HG02981 (cell line): Measurements from ENCODE around the gene CD320.
"Not testable (repeated sequence)": the region's sequence is repeated elsewhere in the genome, so short reads cannot be mapped to it uniquely, and the experiment has no call there.

Source experiments
- ATAC-seq: cut with Tn5 transposase; IDR thresholded peaks from one replicate; pipeline ENCODE4 v1.9.1; 2021; ENCODE audit warnings: mild to moderate bottlenecking, moderate library complexity; ENCODE audit not compliant: unreplicated experiment

The CD320 gene

DNA sequence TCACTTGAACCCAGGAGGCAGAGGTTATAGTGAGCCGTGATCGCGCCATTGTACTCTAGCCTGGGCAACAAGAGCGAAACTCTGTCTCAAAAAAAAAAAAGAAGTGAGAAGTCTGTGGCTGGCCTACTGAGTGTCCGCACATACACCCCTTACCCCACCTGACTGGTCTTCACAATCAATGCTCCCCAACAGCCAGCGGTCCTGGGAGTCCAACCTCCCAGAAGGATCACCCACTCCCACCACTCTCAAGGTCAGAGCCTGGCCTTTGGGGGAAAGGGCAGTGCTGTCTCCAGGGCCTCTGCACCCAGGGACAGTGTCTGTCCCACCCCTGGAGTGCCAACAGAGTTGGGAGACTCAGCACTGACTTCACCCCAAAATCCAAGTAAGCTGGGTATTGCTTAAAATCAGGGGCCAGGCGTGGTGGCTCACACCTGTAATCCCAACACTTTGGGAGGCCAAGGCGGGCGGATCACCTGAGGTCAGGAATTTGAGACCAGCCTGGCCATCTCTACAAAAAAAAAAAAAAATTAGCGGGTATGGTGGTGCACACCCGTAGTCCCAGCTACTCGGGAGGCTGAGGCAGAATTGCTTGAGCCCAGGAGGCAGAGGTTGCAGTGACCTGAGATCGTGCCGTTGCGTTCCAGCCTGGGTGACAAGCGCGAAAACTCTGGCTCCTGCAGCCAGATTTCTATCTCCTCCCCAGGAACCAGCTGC lies 2.3 kb upstream of the CD320 start:
- no peak for ATAC-seq

DNA sequence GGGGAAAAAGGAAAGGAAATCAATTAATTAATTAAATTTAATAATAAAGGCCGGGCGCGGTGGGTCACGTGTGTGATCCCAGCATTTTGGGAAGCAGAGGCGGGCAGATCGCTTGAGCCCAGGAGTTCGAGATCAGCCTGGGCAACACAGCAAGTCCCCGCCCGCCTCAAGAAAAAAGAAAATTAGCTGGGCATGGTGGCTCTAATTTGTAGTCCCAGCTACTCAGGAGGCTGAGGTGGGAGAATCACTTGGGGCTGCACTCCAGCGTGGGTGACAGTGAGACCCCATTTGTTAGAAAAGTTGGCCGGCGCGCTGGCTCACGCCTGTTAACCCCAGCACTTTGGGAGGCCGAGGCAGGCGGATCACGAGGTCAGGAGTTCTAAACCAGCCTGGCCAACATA lies 733 bp upstream of the CD320 start:
- no peak for ATAC-seq

DNA sequence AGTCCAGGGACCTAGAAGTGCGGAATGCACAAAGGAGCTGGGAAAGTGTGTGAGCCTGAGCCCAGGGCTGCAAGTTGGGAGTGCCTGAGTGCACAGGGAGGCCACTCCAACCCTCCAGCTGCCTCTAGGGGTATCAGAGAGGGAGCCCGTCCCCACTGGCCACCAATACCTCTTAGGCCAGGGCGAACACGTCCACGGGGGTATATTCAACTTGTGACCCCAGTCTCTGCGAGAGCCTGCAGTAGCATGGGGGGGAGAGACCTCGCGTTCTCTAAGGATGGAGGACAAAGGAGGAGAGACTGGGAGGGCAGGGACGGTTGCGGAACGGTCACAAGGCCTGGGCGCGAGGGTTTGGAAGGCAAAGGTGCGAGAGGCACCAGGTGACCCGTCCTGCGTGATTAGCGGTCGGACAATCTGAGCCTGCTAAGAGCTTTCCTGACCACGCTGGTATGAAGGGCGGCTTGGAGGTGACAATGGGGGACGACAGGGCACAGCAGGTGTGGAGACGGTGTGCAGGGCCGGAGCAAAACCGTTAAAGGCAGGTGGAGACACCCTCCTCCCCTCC lies 676 bp downstream of the CD320 start:
- ATAC-seq = no peak

DNA sequence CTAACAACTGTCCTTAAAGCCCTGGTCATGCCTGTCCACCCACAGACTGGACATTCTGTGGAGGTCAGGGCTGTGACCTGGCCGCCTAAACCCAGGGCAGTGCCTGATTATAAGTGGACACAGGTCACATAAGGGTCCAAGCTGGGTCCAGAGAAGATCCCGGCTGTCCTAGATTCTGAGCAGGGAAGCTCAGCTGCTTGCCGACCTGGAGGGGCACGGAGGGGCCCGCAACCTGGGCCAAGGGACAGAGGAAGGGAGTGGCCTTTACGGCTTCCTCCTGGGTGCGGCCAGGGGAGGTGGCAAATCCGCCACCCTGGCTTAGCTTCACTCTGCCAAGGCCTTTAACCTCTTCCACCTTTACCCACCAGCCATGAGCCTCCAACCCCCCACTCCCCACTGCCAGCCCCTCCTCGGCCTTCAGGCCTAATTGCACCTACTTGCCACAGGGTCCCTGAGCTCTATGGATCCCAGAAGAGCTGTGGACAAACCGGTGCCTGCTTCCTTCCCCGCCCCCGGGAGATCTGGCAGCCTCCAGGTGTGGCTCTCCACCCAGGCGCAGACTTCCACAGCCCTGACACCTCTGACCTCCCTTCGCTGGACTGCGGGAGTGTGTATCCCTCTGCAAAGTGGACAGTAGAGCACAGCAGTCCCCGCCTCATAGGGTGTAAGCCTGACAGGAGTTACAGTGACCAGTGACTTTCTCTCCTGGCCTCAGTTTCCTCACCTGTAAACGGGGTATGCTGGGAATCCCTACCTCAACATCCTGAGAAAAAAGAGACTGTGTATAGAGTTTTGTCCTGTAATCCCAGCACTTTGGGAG lies 1.7 kb downstream of the CD320 start:
- ATAC-seq = no peak

DNA sequence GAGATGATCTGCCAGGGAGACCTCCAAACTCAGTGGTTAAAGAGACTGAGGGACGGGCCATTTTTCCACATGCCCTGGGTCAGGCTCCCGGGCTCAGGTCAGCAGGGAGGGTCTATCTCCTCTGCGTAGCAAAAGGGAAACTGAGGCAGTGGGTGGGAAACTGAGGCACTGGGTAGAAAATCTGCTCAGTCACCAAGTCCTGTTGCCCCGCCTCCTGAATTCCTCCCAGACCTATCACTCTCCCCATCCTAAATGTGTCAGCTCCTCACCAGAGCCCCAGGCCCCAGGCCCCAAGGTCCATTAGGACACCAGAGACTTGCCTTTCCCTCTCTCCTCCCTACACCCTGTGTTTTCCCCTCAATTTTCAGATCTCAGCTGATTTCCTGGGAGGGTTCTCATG lies 2.4 kb downstream of the CD320 start:
- ATAC-seq = no peak

DNA sequence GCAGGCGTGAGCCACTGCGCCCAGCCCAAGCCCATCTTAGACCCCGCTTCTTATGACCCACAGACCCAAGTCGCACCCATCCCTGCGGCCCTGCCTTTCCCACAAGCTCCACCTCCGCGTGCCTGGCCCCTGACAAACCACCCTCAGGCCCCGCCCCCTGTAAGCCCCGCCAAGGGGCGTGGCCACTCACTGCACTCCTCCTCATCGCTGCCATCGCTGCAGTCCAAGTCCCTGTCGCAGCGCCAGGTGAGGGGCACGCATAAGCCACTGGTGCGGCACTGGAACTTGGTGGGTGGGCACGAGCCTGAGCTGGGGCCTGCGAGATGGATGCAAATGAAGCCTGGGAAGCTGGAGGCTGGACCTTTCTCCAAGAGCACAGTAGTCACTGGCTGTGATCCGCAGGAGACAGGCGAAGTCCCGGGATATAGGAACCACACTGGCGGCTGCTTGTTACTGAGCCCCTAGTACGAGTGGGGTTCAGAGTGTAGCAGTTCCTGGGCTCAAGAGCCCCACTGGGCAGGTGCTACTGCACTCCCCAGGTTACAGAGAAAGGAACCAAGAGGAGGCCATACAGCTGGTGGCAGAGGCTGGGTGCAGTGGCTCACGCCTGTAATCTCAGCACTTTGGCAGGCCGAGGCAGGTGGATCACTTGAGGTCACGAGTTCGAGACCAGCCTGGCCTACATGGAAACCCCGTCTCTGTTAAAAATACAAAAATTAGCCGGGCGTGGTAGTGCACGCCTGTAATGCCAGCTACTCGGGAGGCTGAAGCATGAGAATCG lies 3.1 kb downstream of the CD320 start:
- ATAC-seq = no peak

DNA sequence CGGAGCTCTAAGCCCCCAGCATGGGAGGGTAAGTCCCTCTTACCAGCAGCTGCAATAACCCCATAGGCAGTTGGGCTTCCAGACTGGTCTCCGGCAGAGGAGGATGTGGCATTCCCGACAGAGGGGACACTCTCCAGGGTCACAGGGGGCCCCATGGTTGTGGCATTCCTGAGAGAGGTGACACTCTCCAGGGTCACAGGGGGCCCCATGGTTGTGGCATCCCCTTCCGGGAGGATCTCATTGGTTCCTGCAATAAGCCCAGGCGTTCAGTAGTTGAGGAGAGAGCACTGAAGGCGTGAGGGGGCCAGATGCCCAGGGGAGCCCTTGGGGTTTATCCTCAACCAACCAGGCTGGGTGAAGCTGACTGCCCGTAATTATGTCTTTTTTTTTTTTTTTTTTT lies 5.4 kb downstream of the CD320 start:
- no peak for ATAC-seq

DNA sequence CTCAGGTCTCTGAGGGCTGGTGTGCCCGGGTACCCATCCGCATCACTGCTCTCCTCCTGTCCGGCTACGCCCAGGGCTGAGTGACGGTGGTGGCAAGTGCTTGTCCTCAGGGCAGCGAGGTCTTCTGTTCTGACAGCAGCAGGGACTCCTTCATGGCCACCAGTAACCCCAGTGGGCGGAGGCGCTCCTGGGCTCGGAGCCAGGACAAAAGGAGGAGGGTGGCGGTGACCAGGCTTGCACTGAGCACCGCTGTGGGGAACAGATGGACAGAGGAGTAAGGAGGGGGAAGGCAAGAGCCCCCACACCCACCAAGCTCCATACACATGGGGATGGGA lies 5.8 kb downstream of the CD320 start:
- no peak for ATAC-seq

DNA sequence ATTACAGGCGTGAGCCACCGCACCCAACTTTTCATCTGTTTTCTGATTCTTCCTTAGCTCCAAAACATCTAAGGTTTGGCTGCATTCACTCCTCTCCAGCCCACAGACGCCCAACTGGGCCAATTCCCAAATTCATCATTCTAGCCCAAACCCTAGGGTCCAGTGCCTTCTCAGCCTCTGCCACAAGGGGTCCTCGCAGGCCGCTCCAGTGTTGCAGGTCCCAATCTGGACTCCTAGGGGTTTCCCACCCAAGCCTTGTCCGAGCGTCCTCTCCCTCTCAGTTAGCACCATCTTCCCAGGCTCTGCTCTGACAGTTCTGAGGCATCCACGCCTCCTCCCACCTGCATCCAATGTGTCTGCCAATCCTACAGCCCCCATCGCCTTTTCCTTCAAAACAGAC lies 16.8 kb downstream of the CD320 start:
- ATAC-seq = not testable (repeated sequence)

DNA sequence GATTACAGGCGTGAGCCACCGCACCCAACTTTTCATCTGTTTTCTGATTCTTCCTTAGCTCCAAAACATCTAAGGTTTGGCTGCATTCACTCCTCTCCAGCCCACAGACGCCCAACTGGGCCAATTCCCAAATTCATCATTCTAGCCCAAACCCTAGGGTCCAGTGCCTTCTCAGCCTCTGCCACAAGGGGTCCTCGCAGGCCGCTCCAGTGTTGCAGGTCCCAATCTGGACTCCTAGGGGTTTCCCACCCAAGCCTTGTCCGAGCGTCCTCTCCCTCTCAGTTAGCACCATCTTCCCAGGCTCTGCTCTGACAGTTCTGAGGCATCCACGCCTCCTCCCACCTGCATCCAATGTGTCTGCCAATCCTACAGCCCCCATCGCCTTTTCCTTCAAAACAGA lies 31.6 kb downstream of the CD320 start:
- not testable (repeated sequence) for ATAC-seq

DNA sequence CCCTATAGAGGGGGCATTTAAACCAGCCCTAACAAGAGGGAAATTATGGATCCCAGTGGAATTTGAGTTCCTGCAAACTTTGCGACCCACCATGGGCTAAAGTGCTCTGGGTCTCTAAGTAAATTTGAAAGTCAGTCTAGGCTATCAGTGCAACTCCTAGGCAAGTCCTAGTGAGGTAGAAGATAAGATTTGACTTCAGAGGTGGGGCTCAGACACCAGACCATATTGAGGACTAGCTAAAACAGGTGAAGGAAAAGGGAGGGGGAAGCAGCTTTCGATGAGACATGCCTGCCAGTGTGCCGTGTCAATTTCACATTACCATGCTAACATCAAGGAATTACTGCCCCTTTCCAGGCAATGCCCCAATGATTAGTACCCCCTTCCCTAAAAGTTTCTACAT lies 38.4 kb downstream of the CD320 start:
- no peak for ATAC-seq

DNA sequence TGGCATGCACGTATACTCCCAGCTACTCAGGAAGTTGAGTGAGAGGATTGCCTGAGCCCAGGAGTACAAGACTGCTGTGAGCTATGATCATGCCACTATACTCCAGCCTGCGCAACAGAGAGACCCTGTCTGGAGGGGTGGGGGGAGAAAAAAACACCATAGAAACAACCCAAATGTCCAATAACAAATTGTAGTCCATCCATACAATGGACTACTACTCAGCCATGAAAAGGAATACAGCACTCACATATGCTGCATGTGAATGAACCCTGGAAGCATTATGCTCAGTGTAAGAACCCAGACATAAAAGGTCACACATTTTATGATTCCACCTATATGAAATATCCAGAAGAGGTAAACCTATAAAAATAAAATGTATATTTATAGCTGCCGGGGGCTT lies 42.3 kb downstream of the CD320 start:
- no peak for ATAC-seq

DNA sequence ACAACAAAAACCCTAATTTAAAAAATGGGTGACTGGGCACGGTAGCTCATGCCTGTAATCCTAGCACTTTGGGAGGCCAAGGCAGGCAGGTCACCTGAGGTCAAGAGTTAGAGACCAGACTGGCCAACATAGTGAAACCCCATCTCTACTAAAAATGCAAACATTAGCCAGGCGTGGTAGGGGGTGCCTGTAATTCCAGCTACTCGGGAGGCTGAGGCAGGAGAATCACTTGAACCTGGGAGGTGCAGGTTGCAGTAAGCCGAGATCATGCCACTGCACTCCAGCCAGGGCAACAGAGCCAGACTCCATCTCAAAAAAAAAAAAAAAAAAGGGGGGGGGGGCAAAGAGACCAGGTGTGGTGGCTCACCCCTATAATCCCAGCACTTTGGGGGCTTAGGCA lies 43.9 kb downstream of the CD320 start:
- not testable (repeated sequence) for ATAC-seq

DNA sequence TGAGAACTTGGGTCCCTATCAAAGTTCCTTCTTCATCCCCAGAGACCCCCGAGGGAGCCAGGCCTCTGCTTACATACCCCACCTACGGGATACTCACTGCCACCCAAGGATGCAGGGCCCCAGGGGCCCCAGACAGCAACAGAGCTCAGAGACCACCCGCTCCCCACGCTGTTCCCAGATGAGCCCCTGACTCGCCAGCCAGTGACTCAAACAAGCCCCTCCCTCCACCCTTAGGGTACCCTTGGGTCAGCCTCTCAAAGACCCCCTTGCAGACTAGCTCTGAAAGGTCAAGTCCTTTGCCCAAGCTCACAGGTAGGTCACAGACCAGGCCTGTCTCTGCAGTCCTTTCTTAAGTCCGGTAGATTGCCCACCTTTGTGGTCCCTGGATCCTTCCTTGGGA lies 45.7 kb downstream of the CD320 start:
- no peak for ATAC-seq

DNA sequence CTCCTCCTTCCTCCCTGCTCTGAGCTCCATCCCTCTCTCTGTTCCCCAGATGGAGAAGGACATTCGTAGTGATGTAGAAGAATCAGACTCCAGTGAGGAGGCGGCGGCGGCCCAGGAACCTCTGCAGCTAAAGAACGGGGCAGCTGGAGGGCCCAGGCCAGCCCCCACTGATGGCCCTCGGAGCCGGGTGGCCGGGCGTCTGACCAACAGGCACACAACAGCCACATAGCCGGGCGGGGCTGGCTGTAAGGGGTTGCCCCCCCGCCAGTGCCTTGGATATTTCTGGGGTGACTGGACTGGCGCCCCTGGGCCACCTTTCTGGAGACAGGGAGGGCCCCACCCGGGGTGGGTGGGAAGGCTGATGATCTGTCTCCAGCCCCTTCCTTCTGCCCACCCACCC lies 46.3 kb downstream of the CD320 start:
- ATAC-seq = no peak

DNA sequence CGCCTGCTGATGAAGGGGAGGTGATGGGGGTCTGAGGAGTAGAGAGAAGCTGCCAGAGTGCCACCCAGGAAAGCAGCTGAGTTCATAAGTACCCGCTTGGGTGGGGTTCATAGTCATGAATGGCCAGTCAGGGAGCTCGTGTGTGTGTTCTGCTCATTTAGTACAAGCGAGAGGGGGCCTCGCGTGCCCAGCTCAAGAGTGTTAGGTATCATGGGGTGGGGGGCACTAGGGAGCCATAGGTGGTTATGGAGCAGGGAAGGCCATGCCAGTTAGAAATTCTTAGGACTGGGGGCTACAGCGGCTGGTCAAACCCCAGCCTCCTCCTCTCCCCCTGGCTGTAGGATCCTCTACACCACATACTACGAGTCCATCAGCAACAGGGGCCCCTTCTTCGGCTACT lies 46.8 kb downstream of the CD320 start:
- ATAC-seq = no peak

DNA sequence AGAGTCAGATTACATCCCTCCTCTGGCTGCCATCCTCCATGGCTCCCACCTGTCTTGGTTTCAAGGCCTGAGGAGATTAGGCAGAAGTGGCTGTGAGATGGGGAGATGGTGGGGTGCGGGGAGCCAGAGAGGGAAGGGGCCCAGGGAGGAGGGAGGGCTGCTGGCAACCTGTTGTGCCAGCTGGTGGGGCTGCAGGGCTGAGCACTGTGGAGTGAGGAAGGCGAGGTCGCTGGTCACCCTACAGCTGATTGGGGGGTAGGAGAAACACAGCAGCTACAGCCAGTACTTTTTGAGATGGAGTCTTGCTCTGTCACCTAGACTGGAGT lies 48.3 kb downstream of the CD320 start:
- no peak for ATAC-seq

DNA sequence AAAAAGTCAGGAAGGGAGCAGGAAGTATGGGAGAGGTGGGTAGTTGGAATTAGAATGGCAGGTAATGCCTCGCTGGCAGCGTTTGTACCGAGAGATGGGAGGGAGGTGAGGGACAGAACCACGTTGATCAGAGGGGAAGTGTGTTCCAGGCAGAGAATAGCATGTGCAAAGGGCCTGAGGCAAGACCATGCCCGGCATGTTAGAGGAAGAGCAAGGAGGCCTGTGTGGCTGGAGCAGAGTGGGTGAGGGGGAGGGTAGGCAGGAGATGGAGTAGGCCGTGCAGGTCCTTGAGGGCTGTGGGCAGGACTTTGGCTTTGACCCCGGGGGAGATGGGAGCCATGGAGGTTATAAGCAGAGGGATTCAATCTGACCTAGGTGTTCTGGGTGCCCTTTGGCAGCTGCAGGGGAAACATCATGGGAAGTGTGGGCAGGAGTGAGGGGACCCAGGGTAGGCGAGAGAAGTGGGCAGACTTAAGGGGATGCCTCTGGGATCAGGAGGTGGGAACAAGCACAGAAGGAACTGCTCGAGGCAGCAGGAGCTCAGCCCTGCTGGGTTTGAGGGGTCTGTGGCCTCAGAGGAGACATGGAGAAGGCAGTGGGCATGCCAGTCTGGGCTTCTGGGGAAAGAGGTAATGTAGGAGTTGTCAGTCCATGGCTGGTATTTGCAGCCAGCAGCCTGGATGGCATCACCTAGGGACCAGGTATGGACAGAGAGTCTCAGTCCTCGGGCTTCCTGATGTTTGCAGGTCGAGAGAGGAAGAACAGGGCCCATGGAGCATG lies 48.8 kb downstream of the CD320 start:
- no peak for ATAC-seq

DNA sequence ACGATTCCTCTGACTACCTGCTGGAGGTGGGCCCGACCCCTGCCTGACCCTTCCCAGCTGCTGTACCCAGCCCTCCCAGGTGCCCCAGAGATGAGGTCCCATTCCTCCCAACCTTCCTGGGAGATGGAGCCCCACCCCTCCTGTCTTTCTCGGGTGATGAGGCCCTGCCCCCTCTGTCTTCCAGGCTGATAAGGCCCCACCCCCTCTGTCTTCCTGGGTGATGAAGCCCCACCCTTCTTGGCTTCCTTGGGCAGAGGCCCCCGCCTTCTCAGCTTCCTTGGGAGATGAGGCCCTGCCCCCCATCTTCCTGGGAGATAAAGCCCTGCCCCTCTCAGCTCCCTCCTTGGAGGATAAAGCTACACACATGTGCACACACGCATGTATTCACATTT lies 51.1 kb downstream of the CD320 start:
- no peak for ATAC-seq

DNA sequence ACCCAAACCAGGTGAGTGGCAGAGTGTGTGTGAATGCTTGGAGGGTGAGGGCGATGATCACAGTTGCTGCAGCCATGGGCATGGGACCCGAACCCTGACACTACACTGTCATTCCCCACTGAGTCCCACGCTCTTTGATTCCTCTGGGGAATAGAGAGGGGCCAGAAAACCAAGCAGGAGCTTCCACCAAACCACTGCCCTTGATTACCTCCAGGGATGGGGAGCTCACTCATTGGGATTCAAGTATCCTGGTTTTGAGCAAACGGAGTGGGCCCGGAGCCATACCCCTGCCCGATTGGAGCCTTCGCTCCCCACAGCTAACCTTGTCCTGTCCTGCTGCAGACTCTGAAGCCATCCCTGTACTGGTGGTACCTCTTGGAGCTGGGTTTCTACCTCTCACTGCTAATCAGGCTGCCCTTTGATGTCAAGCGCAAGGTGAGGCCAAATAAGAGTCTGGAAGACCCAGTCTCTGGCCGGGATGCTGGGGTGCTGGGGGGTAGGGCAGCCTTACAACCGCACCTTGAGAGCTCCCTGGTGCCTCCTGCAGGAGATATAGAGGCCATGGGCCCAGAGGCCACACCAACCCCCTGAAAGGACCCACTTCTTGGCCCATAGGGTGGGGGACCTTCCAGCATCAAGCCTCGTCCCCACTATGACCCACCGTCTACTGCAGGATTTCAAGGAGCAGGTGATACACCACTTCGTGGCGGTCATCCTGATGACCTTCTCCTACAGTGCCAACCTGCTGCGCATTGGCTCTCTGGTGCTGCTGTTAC lies 51.7 kb downstream of the CD320 start:
- ATAC-seq = no peak
